Measurements from ENCODE around the gene FRMD5.

- no peak for TF ChIP-seq EZH2 (IDR thresholded peaks at IDR 0.05; ENCODE audit: low read depth)
- TF ChIP-seq CTCF (conservative IDR thresholded peaks at IDR 0.05), result no peak
These were observed 368.3 kb downstream of the FRMD5 start, which contains the start of gene WDR76 for GRCh38 chr15:43826508-43827341.
